ENCODE measurements around the gene HEBP1. TPM values are rescaled to one million over a fixed set of nuclear protein-coding genes. Genes with fewer than 3 reads are reported as not detected.

The HEBP1 gene
- total and polyA plus RNA-seq, 4 donors = 27.7 to 70.0 (median 50.3) TPM

DNA sequence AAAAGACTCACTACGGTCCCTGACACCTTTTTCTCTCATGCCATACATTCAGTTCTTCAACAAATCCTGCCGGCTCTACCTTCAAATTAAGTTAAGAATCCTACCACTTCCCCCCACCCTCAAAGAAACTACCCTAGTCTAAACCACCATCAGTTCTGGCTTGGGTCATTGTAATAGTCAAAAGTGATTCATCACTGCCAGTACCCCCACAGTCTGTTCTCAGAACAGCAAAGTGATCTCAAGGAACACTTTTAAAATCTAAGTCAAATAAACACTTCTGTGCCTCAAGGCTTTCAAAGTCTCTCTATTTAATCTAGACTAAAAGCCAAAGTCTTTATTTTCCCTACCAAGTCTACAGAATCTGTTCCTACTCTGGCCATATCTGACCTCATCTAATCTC, 32.1 kb upstream of the HEBP1 start:
- Histone ChIP-seq H3K9ac (ENCODE audit: low read depth in 1 of 2, low read length in 2 of 2) (no peak overlapping the region), H3K4me1 (ENCODE audit: control insufficient read depth in 4 of 4, insufficient read depth in 4 of 4, low read length in 3 of 4) (peaks cover 1 to 11% (median 5%) of the 10 kb centered on the region in 4 donors), H3K27me3 (ENCODE audit: control insufficient read depth in 4 of 4, insufficient read depth in 4 of 4, low read length in 3 of 4) (no peaks in the 10 kb centered on the region), H3K36me3 (ENCODE audit: control insufficient read depth in 4 of 4, insufficient read depth in 3 of 4, low read depth in 1 of 4, low read length in 3 of 4) (no peaks in the 10 kb centered on the region), H3K9me3 (ENCODE audit: control insufficient read depth in 4 of 4, low read length in 3 of 4) (no peaks in the 10 kb centered on the region), H3K27ac (ENCODE audit: low read depth in 1 of 2, low read length in 2 of 2) (no peak overlapping the region), H3K4me3 (ENCODE audit: low read depth in 1 of 3, low read length in 3 of 3) (no peak overlapping the region)
- no peak for TF ChIP-seq FOXA2 (IDR thresholded peaks at IDR 0.05)
- TF ChIP-seq FOXA1 (IDR thresholded peaks at IDR 0.05) = no peak
- no peak for TF ChIP-seq GABPA (IDR thresholded peaks at IDR 0.05 in 1 of 2, conservative IDR thresholded peaks at IDR 0.05 in 1 of 2)
- TF ChIP-seq, protein P1, sequence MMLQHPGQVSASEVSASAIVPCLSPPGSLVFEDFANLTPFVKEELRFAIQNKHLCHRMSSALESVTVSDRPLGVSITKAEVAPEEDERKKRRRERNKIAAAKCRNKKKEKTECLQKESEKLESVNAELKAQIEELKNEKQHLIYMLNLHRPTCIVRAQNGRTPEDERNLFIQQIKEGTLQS (IDR thresholded peaks at IDR 0.05) = no peak
- TF ChIP-seq, protein P2, sequence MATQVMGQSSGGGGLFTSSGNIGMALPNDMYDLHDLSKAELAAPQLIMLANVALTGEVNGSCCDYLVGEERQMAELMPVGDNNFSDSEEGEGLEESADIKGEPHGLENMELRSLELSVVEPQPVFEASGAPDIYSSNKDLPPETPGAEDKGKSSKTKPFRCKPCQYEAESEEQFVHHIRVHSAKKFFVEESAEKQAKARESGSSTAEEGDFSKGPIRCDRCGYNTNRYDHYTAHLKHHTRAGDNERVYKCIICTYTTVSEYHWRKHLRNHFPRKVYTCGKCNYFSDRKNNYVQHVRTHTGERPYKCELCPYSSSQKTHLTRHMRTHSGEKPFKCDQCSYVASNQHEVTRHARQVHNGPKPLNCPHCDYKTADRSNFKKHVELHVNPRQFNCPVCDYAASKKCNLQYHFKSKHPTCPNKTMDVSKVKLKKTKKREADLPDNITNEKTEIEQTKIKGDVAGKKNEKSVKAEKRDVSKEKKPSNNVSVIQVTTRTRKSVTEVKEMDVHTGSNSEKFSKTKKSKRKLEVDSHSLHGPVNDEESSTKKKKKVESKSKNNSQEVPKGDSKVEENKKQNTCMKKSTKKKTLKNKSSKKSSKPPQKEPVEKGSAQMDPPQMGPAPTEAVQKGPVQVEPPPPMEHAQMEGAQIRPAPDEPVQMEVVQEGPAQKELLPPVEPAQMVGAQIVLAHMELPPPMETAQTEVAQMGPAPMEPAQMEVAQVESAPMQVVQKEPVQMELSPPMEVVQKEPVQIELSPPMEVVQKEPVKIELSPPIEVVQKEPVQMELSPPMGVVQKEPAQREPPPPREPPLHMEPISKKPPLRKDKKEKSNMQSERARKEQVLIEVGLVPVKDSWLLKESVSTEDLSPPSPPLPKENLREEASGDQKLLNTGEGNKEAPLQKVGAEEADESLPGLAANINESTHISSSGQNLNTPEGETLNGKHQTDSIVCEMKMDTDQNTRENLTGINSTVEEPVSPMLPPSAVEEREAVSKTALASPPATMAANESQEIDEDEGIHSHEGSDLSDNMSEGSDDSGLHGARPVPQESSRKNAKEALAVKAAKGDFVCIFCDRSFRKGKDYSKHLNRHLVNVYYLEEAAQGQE (IDR thresholded peaks at IDR 0.05) = no peak
- TF ChIP-seq NR2F2 (IDR thresholded peaks at IDR 0.05) = no peak
- TF ChIP-seq, protein P3, sequence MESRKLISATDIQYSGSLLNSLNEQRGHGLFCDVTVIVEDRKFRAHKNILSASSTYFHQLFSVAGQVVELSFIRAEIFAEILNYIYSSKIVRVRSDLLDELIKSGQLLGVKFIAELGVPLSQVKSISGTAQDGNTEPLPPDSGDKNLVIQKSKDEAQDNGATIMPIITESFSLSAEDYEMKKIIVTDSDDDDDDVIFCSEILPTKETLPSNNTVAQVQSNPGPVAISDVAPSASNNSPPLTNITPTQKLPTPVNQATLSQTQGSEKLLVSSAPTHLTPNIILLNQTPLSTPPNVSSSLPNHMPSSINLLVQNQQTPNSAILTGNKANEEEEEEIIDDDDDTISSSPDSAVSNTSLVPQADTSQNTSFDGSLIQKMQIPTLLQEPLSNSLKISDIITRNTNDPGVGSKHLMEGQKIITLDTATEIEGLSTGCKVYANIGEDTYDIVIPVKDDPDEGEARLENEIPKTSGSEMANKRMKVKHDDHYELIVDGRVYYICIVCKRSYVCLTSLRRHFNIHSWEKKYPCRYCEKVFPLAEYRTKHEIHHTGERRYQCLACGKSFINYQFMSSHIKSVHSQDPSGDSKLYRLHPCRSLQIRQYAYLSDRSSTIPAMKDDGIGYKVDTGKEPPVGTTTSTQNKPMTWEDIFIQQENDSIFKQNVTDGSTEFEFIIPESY (IDR thresholded peaks at IDR 0.05) = no peak
- no peak for TF ChIP-seq YY1 (IDR thresholded peaks at IDR 0.05)
- no peak for TF ChIP-seq RXRA (IDR thresholded peaks at IDR 0.05)
- TF ChIP-seq JUND (IDR thresholded peaks at IDR 0.05) = no peak
- TF ChIP-seq, protein P4, sequence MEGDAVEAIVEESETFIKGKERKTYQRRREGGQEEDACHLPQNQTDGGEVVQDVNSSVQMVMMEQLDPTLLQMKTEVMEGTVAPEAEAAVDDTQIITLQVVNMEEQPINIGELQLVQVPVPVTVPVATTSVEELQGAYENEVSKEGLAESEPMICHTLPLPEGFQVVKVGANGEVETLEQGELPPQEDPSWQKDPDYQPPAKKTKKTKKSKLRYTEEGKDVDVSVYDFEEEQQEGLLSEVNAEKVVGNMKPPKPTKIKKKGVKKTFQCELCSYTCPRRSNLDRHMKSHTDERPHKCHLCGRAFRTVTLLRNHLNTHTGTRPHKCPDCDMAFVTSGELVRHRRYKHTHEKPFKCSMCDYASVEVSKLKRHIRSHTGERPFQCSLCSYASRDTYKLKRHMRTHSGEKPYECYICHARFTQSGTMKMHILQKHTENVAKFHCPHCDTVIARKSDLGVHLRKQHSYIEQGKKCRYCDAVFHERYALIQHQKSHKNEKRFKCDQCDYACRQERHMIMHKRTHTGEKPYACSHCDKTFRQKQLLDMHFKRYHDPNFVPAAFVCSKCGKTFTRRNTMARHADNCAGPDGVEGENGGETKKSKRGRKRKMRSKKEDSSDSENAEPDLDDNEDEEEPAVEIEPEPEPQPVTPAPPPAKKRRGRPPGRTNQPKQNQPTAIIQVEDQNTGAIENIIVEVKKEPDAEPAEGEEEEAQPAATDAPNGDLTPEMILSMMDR (IDR thresholded peaks at IDR 0.05; ENCODE audit: low read depth, low read length, missing input control) = no peak
- TF ChIP-seq RAD21 (IDR thresholded peaks at IDR 0.05) = no peak
- TF ChIP-seq TAF1 (conservative IDR thresholded peaks at IDR 0.05) = no peak
- DNase-seq (ENCODE audit: low spot score) = no peak
- WGBS = 97% methylated on average over 2 of the region's 2 CpGs

DNA sequence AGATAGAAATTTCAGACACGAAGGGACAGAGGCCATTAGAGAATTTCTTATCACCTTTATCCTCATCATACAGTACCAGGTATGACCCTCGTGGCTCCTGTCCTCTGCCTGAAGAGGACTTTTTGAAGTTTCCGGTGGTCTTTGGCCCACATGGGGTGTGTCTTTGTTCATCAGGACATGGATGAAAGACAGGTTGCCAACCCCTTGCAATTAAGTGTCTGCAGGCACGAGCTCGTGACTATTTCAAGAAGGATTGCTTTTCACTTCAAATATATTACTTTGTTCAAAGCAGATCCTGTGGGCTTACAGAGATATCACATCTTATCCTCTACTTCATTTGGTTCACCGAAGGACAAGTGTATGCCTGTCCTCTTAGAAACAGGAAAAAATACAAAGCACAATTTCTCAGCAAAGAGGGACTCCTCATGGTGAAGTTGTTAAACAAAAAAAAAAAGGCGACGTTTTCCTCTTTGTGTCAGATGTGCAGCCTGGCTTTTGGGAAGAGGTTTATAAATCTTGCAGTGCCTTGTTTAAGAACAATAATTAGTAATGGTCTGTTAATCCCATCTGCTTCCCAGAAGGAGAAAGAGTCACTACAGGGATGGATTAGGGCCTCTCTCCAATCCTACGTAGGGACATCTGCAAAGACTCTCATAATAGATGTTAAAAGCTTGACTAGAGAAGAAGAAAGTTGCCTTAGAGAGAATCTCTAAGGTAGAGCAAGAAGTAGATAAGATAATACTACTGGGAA, 30.7 kb upstream of the HEBP1 start:
- no peak overlapping the region for H3K9ac ChIP-seq (ENCODE audit: low read depth in 1 of 2, low read length in 2 of 2)
- TF ChIP-seq, protein P5, sequence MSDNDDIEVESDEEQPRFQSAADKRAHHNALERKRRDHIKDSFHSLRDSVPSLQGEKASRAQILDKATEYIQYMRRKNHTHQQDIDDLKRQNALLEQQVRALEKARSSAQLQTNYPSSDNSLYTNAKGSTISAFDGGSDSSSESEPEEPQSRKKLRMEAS (IDR thresholded peaks at IDR 0.05) = no peak
- no peak overlapping the region for H3K4me3 ChIP-seq (ENCODE audit: low read depth in 1 of 3, low read length in 3 of 3)
- DNase-seq (ENCODE audit: low spot score) = no peak
- no peaks in the 10 kb centered on the region for H3K9me3 ChIP-seq (ENCODE audit: control insufficient read depth in 4 of 4, low read length in 3 of 4)
- H3K27me3 ChIP-seq (ENCODE audit: control insufficient read depth in 4 of 4, insufficient read depth in 4 of 4, low read length in 3 of 4) = no peaks in the 10 kb centered on the region
- peaks cover 1 to 6% (median 3%) of the 10 kb centered on the region in 4 donors for H3K4me1 ChIP-seq (ENCODE audit: control insufficient read depth in 4 of 4, insufficient read depth in 4 of 4, low read length in 3 of 4)
- no peak overlapping the region for H3K27ac ChIP-seq (ENCODE audit: low read depth in 1 of 2, low read length in 2 of 2)
- 85% methylated on average over 9 of the region's 9 CpGs for WGBS
- H3K36me3 ChIP-seq (ENCODE audit: control insufficient read depth in 4 of 4, insufficient read depth in 3 of 4, low read depth in 1 of 4, low read length in 3 of 4) = no peaks in the 10 kb centered on the region
